Parathyroid adenoma (tissue), 2 donors: ENCODE results near the gene DDI2.
A peak's percentile ranks its signal among the peaks of the same experiment; 100 is the strongest.
"Not testable (repeated sequence)": the region's sequence is repeated elsewhere in the genome, so short reads cannot be mapped to it uniquely, and the experiment has no call there.

Source experiments
- H2AFZ ChIP-seq: fragments of 300-600 bp; sonication (generic); one replicate; pipeline ENCODE4 v1.7.0; 2017; ENCODE audit warnings: antibody characterized with exemption, mild to moderate bottlenecking
- H3K27ac ChIP-seq: fragments of 300-600 bp; sonication (generic); one replicate; pipeline ENCODE4 v1.7.0; 2017
- H3K27me3 ChIP-seq: fragments of 300-600 bp; sonication (generic); one replicate; pipeline ENCODE4 v1.7.0; 2017; ENCODE audit warnings: low read length; ENCODE audit not compliant: control insufficient read depth, insufficient read depth
- H3K36me3 ChIP-seq: fragments of 300-600 bp; sonication (generic); one replicate; pipeline ENCODE4 v1.7.0; 2017; ENCODE audit warnings: low read length; ENCODE audit not compliant: control insufficient read depth, insufficient read depth
- H3K4me1 ChIP-seq: fragments of 300-600 bp; sonication (generic); one replicate; pipeline ENCODE4 v1.7.0; 2017; ENCODE audit warnings: control low read depth
- H3K4me2 ChIP-seq: fragments of 300-600 bp; sonication (generic); one replicate; pipeline ENCODE4 v1.7.0; 2017; ENCODE audit warnings: low read length
- H3K4me3 ChIP-seq: fragments of 300-600 bp; sonication (generic); one replicate; pipeline ENCODE4 v1.7.0; 2017; ENCODE audit warnings: low read depth, low read length
- H3K79me2 ChIP-seq: fragments of 300-600 bp; sonication (generic); one replicate; pipeline ENCODE4 v1.7.0; 2017; ENCODE audit warnings: control low read depth
- H3K9ac ChIP-seq: fragments of 300-600 bp; sonication (generic); one replicate; pipeline ENCODE4 v1.7.0; 2017; ENCODE audit warnings: mild to moderate bottlenecking
- H3K9me3 ChIP-seq: fragments of 300-600 bp; sonication (generic); one replicate; pipeline ENCODE4 v1.7.0; 2017; ENCODE audit warnings: low read length; ENCODE audit not compliant: control insufficient read depth
- TF ChIP-seq, protein P1 (sequence below): fragments of 300-600 bp; sonication (generic); IDR thresholded peaks from one replicate; pipeline ENCODE4 v1.7.0; 2017; ENCODE audit warnings: antibody characterized with exemption, mild to moderate bottlenecking
- donor health status: primary hyperparathyroidism.

The DDI2 gene

DNA sequence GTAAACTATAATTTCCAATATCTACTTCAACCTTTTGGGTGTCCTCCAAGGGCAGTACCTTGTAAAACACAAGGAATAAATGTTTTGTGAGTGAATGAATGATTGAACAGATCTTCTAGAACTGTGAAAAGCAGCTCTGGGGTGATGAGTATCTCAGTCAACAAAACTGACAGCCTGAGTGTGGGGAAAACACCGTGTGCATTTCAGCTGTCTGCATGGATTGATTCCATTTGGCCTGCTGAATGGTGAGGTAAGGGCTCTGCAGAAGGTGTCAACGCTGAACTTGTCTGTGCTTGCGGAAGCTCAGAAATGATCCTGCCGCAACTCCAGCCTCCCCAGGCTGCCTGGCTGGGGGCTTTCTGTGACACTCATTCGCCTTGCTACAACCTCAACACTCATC is 25.0 kb upstream of the DDI2 start:
- no peaks in the 10 kb centered on the region for H3K36me3 ChIP-seq
- no peaks in the 10 kb centered on the region for H3K27me3 ChIP-seq
- TF ChIP-seq, protein P1, sequence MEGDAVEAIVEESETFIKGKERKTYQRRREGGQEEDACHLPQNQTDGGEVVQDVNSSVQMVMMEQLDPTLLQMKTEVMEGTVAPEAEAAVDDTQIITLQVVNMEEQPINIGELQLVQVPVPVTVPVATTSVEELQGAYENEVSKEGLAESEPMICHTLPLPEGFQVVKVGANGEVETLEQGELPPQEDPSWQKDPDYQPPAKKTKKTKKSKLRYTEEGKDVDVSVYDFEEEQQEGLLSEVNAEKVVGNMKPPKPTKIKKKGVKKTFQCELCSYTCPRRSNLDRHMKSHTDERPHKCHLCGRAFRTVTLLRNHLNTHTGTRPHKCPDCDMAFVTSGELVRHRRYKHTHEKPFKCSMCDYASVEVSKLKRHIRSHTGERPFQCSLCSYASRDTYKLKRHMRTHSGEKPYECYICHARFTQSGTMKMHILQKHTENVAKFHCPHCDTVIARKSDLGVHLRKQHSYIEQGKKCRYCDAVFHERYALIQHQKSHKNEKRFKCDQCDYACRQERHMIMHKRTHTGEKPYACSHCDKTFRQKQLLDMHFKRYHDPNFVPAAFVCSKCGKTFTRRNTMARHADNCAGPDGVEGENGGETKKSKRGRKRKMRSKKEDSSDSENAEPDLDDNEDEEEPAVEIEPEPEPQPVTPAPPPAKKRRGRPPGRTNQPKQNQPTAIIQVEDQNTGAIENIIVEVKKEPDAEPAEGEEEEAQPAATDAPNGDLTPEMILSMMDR, result no peak
- no peaks in the 10 kb centered on the region for H3K79me2 ChIP-seq
- no peak overlapping the region for H3K9ac ChIP-seq
- H3K4me2 ChIP-seq, result no peak overlapping the region
- no peaks in the 10 kb centered on the region for H3K9me3 ChIP-seq
- no peak overlapping the region for H2AFZ ChIP-seq
- H3K4me3 ChIP-seq, result no peak overlapping the region
- peaks cover 4% of the 10 kb centered on the region for H3K4me1 ChIP-seq
- no peak overlapping the region for H3K27ac ChIP-seq

DNA sequence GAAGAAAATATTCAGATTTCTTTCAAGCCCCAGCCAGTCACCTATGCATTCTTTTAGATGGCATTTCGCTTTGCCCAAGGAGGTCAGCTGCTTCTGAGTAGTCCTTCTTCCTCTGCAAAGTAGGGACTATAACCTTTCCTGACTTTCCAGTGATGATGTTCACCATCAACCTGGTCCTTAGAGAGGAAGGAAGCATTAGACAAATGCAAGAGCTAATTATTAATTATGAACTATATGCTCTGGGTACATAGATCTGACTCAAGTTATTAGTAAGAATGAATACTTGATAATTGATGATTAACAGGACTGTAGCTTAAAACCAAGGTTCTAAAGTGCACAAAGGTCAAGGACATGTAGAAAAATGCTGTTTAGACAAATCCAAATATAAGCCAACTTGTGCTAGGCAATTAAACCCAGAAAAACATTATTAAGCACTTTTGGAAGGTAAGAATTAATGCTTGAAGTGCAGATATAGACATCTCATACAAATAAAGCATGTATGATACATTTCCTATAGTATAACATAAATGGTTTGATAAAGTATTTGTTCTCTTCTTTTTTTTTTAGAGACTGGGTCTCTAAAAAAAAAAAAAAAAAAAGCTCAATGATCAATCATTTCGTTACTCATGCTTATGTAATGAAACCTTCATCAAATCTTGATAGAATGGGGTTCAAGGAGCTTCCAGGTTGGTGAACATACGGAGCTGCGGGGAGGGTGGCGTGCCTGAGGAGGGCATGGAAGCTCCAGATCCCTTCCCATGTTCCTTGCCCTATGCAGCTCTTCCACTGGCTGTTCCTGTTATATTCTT is 21.2 kb upstream of the DDI2 start:
- no peak overlapping the region for H3K9ac ChIP-seq
- no peaks in the 10 kb centered on the region for H3K36me3 ChIP-seq
- peak overlapping the region; percentile 38 for H3K4me2 ChIP-seq
- no peaks in the 10 kb centered on the region for H3K79me2 ChIP-seq
- peak overlapping the region; percentile 15 for H2AFZ ChIP-seq
- no peaks in the 10 kb centered on the region for H3K27me3 ChIP-seq
- H3K27ac ChIP-seq, result peak overlapping the region; percentile 73
- TF ChIP-seq, protein P1, result no peak
- peaks cover 4% of the 10 kb centered on the region for H3K4me1 ChIP-seq
- peak overlapping the region; percentile 4 for H3K4me3 ChIP-seq
- no peaks in the 10 kb centered on the region for H3K9me3 ChIP-seq

DNA sequence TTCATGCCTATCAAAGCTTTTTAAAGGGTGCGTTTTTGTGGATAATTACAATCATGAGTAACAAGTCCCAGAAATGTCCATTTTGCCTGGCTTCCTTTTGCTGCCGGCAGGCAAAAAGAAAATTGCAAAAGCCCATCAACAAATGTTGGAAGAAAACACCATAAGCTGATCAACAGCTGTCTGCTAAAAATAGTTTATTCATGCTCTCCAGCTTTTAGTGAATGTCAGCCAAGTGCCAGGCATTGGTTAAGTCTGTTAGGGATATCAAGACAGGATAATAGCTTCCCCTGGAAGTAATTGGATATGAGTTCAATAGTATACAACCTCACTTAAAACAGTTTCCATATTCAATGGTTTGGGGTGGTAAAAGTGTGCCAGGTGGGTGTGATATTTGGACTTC is 18.8 kb upstream of the DDI2 start:
- peaks cover 4% of the 10 kb centered on the region for H3K4me1 ChIP-seq
- no peak overlapping the region for H3K4me2 ChIP-seq
- H3K9ac ChIP-seq, result no peak overlapping the region
- H3K27ac ChIP-seq, result no peak overlapping the region
- no peak overlapping the region for H3K4me3 ChIP-seq
- peaks cover 2% of the 10 kb centered on the region for H3K36me3 ChIP-seq
- no peaks in the 10 kb centered on the region for H3K27me3 ChIP-seq
- no peak overlapping the region for H2AFZ ChIP-seq
- no peaks in the 10 kb centered on the region for H3K79me2 ChIP-seq
- TF ChIP-seq, protein P1, result no peak
- H3K9me3 ChIP-seq, result no peaks in the 10 kb centered on the region

DNA sequence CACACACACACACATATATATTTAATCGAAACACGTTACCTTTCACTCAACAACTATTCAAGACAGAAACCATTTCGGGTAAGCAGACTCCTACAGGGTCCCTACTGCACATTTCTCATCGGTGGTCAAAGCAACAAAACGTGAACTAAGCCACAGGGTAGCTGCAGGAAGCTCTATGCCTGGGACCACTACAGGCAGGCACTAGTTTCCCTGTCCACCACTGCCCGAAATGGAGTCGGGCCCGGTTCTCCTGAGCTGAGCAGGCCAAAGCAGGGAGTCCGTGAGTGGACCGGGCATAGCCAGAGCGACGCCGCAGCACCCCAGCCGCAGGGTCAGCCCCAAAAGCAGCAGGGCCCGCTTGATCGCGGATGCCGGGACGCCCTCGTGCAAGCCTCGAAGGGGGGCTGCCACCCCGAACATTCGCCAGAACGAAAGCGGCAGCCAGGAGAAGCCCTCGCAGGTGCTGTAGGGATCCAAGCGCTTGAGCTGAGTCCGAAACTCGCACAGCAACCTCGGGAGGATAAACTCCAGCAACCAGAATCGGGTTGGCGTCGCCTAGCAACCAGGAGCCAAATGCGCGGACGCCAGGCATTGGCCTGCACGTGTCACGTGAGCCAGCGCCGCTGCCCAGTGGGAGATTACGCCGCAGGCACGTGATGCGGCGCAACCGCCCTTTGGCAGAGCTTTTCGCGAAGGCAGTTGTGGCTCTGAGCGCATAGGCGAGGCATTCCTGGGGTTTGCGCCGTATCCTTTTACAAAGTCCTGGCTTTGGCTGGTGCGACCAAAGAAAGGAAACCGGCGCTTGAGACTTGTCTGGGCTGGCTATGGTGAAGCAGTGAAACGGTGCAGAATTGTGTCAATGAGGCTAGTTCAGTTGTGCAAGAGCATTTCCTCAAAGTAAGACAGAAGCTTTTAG is 13.9 kb upstream of the DDI2 start:
- TF ChIP-seq, protein P1, result no peak
- H3K4me2 ChIP-seq, result peak overlapping the region; percentile 99
- no peaks in the 10 kb centered on the region for H3K79me2 ChIP-seq
- peaks cover 2% of the 10 kb centered on the region for H3K36me3 ChIP-seq
- peak overlapping the region; percentile 85 for H3K27ac ChIP-seq
- H3K9me3 ChIP-seq, result no peaks in the 10 kb centered on the region
- H3K4me1 ChIP-seq, result peaks cover 4% of the 10 kb centered on the region
- H3K4me3 ChIP-seq, result peak overlapping the region; percentile 100
- peak overlapping the region; percentile 90 for H2AFZ ChIP-seq
- H3K9ac ChIP-seq, result peak overlapping the region; percentile 58
- no peaks in the 10 kb centered on the region for H3K27me3 ChIP-seq

DNA sequence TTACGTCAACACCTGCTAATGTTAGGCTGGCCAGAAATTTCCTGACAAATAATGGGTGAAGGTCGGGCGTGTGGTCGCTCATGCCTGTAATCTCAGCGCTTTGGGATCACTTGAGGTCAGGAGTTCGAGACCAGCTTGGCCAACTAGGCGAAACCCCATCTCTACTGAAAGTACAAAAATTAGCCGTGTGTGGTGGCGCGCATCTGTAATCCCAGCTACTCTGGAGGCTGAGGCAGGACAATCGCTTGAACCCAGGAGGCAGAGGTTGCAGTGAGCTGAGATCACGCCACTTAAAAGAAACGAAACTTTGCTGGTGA is 13.3 kb upstream of the DDI2 start:
- not testable (repeated sequence) for H3K9ac ChIP-seq, H3K4me1 ChIP-seq, H3K79me2 ChIP-seq, H3K36me3 ChIP-seq, H3K9me3 ChIP-seq, H3K27me3 ChIP-seq
- Histone ChIP-seq H2AFZ (peak overlapping the region; percentile 90), H3K27ac (peak overlapping the region; percentile 85), H3K4me3 (peak overlapping the region; percentile 100), H3K4me2 (peak overlapping the region; percentile 99)

DNA sequence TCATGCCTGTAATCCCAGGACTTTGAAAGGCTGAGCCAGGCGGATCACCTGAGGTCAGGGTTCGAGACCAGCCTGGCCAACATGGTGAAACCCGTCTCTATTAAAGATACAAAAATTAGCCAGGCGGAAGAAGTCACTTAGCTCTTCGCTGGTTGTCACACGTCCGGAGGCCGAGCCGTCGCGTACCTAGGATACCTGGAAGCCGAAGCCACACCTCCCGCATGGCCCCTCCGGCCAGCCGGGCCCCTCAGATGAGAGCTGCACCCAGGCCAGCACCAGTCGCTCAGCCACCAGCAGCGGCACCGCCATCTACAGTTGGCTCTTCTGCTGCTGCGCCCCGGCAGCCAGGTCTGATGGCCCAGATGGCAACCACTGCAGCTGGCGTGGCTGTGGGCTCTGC is 12.9 kb upstream of the DDI2 start:
- H3K4me3 ChIP-seq, H3K79me2 ChIP-seq, H3K27me3 ChIP-seq, H3K4me1 ChIP-seq, H3K4me2 ChIP-seq, H3K27ac ChIP-seq, H3K9ac ChIP-seq, H2AFZ ChIP-seq, H3K9me3 ChIP-seq, H3K36me3 ChIP-seq: not testable (repeated sequence)
